HEK293 (cell line): Measurements from ENCODE around the gene VWF.

Experiments used
- CTCF ChIA-PET: fragments of 350-600 bp; formaldehyde crosslinking; extraction: SDS; loops from one replicate; lab custom pipeline; 2021; ENCODE audit warnings: antibody characterized with exemption; lab: Yijun Ruan, JAX
- POLR2A ChIA-PET: fragments of 300-600 bp; formaldehyde crosslinking; extraction: SDS; loops from one replicate; lab custom pipeline; 2020; ENCODE audit warnings: antibody characterized with exemption, inconsistent platforms; lab: Yijun Ruan, JAX
- H3K27ac ChIP-seq: fragments of 200-500 bp; sonication (Bioruptor generic); 2 replicates; pipeline ENCODE4 v1.5.1; 2014; ENCODE audit warnings: low read depth, low read length, control low read depth, inconsistent platforms; ENCODE audit errors: extremely low read depth
- H3K36me3 ChIP-seq, 2 experiments: fragments of 200-500 bp in 1 of 2; sonication (Bioruptor generic) in 1 of 2; 1 replicate in 1 of 2; 2 replicates in 1 of 2; pipeline ENCODE4 v1.5.1; 2014 to 2017; ENCODE audit warnings: inconsistent platforms in 2 of 2, low read length in 2 of 2; ENCODE audit not compliant: control insufficient read depth in 2 of 2, insufficient read depth in 1 of 2
- H3K4me1 ChIP-seq: fragments of 200-500 bp; sonication (Bioruptor generic); 2 replicates; pipeline ENCODE4 v1.5.1; 2014; ENCODE audit warnings: mild to moderate bottlenecking, low read length, inconsistent platforms; ENCODE audit not compliant: control insufficient read depth, insufficient read depth
- H3K4me3 ChIP-seq: 2 replicates; pipeline ENCODE4 v1.5.1; 2011; ENCODE audit warnings: low read depth, mild to moderate bottlenecking, control low read depth, low read length, moderate library complexity
- H3K9me3 ChIP-seq: fragments of 200-500 bp; sonication (Bioruptor generic); 2 replicates; pipeline ENCODE4 v1.5.1; 2014; ENCODE audit warnings: low read depth, low read length, inconsistent platforms; ENCODE audit not compliant: control insufficient read depth, insufficient read depth
- EGR2 ChIP-seq: fragments of 450-650 bp; formaldehyde crosslinking; IDR thresholded peaks from 2 replicates; pipeline ENCODE4 v1.5.1; 2016; ENCODE audit warnings: low read depth, missing biosample characterization, missing genetic modification characterization
- FEZF1 ChIP-seq: fragments of 450-650 bp; formaldehyde crosslinking; IDR thresholded peaks from 2 replicates; pipeline ENCODE4 v1.5.1; 2016; ENCODE audit warnings: missing biosample characterization, missing genetic modification characterization
- GLIS1 ChIP-seq: fragments of 450-650 bp; formaldehyde crosslinking; IDR thresholded peaks from 2 replicates; pipeline ENCODE4 v1.5.1; 2016; ENCODE audit warnings: missing biosample characterization, missing genetic modification characterization
- HIC1 ChIP-seq: fragments of 450-650 bp; formaldehyde crosslinking; IDR thresholded peaks from 2 replicates; pipeline ENCODE4 v1.5.1; 2016; ENCODE audit warnings: missing biosample characterization, missing genetic modification characterization
- HOXA7 ChIP-seq: sonication (generic); formaldehyde crosslinking; IDR thresholded peaks from 2 replicates; pipeline ENCODE4 v1.8.1; 2022; ENCODE audit warnings: missing genetic modification reagents, borderline replicate concordance
- KLF8 ChIP-seq: fragments of 450-650 bp; formaldehyde crosslinking; IDR thresholded peaks from 2 replicates; pipeline ENCODE4 v1.5.1; 2016; ENCODE audit warnings: missing biosample characterization, missing genetic modification characterization
- RBAK ChIP-seq: fragments of 450-650 bp; formaldehyde crosslinking; IDR thresholded peaks from 2 replicates; pipeline ENCODE4 v1.5.1; 2016; ENCODE audit warnings: missing biosample characterization, missing genetic modification characterization
- SP7 ChIP-seq: fragments of 450-650 bp; formaldehyde crosslinking; IDR thresholded peaks from 2 replicates; pipeline ENCODE4 v1.5.1; 2016; ENCODE audit warnings: missing biosample characterization, missing genetic modification characterization
- WT1 ChIP-seq: fragments of 450-650 bp; formaldehyde crosslinking; IDR thresholded peaks from 2 replicates; pipeline ENCODE4 v1.5.1; 2016; ENCODE audit warnings: missing biosample characterization, missing genetic modification characterization
- ZBTB17 ChIP-seq: fragments of 450-650 bp; formaldehyde crosslinking; IDR thresholded peaks from 2 replicates; pipeline ENCODE4 v1.5.1; 2016; ENCODE audit warnings: missing biosample characterization, missing genetic modification characterization
- ZBTB48 ChIP-seq: fragments of 450-650 bp; formaldehyde crosslinking; IDR thresholded peaks from 2 replicates; pipeline ENCODE4 v1.5.1; 2016; ENCODE audit warnings: missing biosample characterization, missing genetic modification characterization
- ZFHX2 ChIP-seq: fragments of 450-650 bp; formaldehyde crosslinking; conservative IDR thresholded peaks from 2 replicates; pipeline ENCODE4 v1.5.1; 2016; ENCODE audit warnings: missing biosample characterization, missing genetic modification characterization
- ZFP37 ChIP-seq: fragments of 450-650 bp; formaldehyde crosslinking; IDR thresholded peaks from 2 replicates; pipeline ENCODE4 v1.5.1; 2016; ENCODE audit warnings: missing biosample characterization, missing genetic modification characterization
- ZNF175 ChIP-seq: fragments of 450-650 bp; formaldehyde crosslinking; IDR thresholded peaks from 2 replicates; pipeline ENCODE4 v1.5.1; 2016; ENCODE audit warnings: missing biosample characterization, missing genetic modification characterization
- ZNF18 ChIP-seq: fragments of 450-650 bp; formaldehyde crosslinking; IDR thresholded peaks from 2 replicates; pipeline ENCODE4 v1.5.1; 2016; ENCODE audit warnings: missing biosample characterization, missing genetic modification characterization
- ZNF292 ChIP-seq: fragments of 450-650 bp; formaldehyde crosslinking; IDR thresholded peaks from 2 replicates; pipeline ENCODE4 v1.5.1; 2016; ENCODE audit warnings: low read depth, missing biosample characterization, missing genetic modification characterization, borderline replicate concordance
- ZNF335 ChIP-seq: fragments of 450-650 bp; formaldehyde crosslinking; conservative IDR thresholded peaks from 2 replicates; pipeline ENCODE4 v1.5.1; 2016; ENCODE audit warnings: missing biosample characterization, missing genetic modification characterization
- ZNF354C ChIP-seq: fragments of 450-650 bp; formaldehyde crosslinking; IDR thresholded peaks from 2 replicates; pipeline ENCODE4 v1.5.1; 2016; ENCODE audit warnings: missing biosample characterization, missing genetic modification characterization, low read depth, borderline replicate concordance
- ZNF366 ChIP-seq: fragments of 450-650 bp; formaldehyde crosslinking; conservative IDR thresholded peaks from 2 replicates; pipeline ENCODE4 v1.5.1; 2016; ENCODE audit warnings: missing biosample characterization, missing genetic modification characterization
- ZNF394 ChIP-seq: fragments of 450-650 bp; formaldehyde crosslinking; IDR thresholded peaks from 2 replicates; pipeline ENCODE4 v1.5.1; 2016; ENCODE audit warnings: missing biosample characterization, missing genetic modification characterization, mild to moderate bottlenecking, moderate library complexity, borderline replicate concordance
- ZNF521 ChIP-seq: fragments of 450-650 bp; formaldehyde crosslinking; IDR thresholded peaks from 2 replicates; pipeline ENCODE4 v1.5.1; 2017; ENCODE audit warnings: missing biosample characterization, mild to moderate bottlenecking, missing genetic modification characterization
- ZNF530 ChIP-seq: fragments of 450-650 bp; formaldehyde crosslinking; IDR thresholded peaks from 2 replicates; pipeline ENCODE4 v1.5.1; 2016; ENCODE audit warnings: low read depth, missing biosample characterization, missing genetic modification characterization
- ZNF558 ChIP-seq: fragments of 450-650 bp; formaldehyde crosslinking; IDR thresholded peaks from 2 replicates; pipeline ENCODE4 v1.5.1; 2016; ENCODE audit warnings: missing biosample characterization, missing genetic modification characterization
- ZNF600 ChIP-seq: fragments of 450-650 bp; formaldehyde crosslinking; IDR thresholded peaks from 2 replicates; pipeline ENCODE4 v1.5.1; 2016; ENCODE audit warnings: missing biosample characterization, missing genetic modification characterization
- ZNF660 ChIP-seq: fragments of 450-650 bp; IDR thresholded peaks from 2 replicates; pipeline ENCODE4 v1.5.1; 2018; ENCODE audit warnings: missing biosample characterization, mild to moderate bottlenecking, missing genetic modification characterization
- ZNF768 ChIP-seq: fragments of 450-650 bp; formaldehyde crosslinking; IDR thresholded peaks from 2 replicates; pipeline ENCODE4 v1.5.1; 2018; ENCODE audit warnings: missing biosample characterization, mild to moderate bottlenecking, missing genetic modification characterization
- ZNF776 ChIP-seq: fragments of 450-650 bp; formaldehyde crosslinking; IDR thresholded peaks from 2 replicates; pipeline ENCODE4 v1.5.0; 2017; ENCODE audit warnings: missing biosample characterization, missing genetic modification characterization, borderline replicate concordance
- TF ChIP-seq, protein P1 (sequence below): fragments of 450-650 bp; formaldehyde crosslinking; IDR thresholded peaks from 2 replicates; pipeline ENCODE4 v1.5.1; 2017; ENCODE audit warnings: missing biosample characterization, mild to moderate bottlenecking, missing genetic modification characterization, moderate library complexity
- TF ChIP-seq, protein P2 (sequence below): fragments of 450-650 bp; formaldehyde crosslinking; IDR thresholded peaks from 2 replicates; pipeline ENCODE4 v1.5.1; 2017; ENCODE audit warnings: missing biosample characterization, missing genetic modification characterization
- TF ChIP-seq, protein P3 (sequence below): fragments of 450-650 bp; formaldehyde crosslinking; IDR thresholded peaks from 2 replicates; pipeline ENCODE4 v1.5.1; 2016; ENCODE audit warnings: missing biosample characterization, missing genetic modification characterization

The VWF gene

GRCh38 chr12:6167327-6168280 is 43.1 kb upstream of the VWF start:
- H3K4me3 ChIP-seq, result no peak overlapping the region
- no peaks in the 10 kb centered on the region for H3K4me1 ChIP-seq
- no peaks in the 10 kb centered on the region for H3K36me3 ChIP-seq
- no peaks in the 10 kb centered on the region for H3K9me3 ChIP-seq
- no peak overlapping the region for H3K27ac ChIP-seq
- ChIA-PET POLR2A (no interaction called here), CTCF (interaction anchor here (0.7 to 0.8 kb wide), 2 partner anchors 28 to 390 kb away, joined by 3 to 4 read pairs; no protein-coding TSS in a partner anchor)
- TF ChIP-seq ZNF660, result peak; percentile 71; the same call in 1 of the 2 replicates
- TF ChIP-seq, protein P1, sequence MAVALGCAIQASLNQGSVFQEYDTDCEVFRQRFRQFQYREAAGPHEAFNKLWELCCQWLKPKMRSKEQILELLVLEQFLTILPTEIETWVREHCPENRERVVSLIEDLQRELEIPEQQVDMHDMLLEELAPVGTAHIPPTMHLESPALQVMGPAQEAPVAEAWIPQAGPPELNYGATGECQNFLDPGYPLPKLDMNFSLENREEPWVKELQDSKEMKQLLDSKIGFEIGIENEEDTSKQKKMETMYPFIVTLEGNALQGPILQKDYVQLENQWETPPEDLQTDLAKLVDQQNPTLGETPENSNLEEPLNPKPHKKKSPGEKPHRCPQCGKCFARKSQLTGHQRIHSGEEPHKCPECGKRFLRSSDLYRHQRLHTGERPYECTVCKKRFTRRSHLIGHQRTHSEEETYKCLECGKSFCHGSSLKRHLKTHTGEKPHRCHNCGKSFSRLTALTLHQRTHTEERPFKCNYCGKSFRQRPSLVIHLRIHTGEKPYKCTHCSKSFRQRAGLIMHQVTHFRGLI (tag by site-specific recombination), result peak; percentile 55; the same call in 1 of the 2 replicates
- TF ChIP-seq ZNF530 (tag by site-specific recombination), result no peak
- TF ChIP-seq HIC1, result peak; percentile 56; the same call in 1 of the 2 replicates
- TF ChIP-seq, protein P2, sequence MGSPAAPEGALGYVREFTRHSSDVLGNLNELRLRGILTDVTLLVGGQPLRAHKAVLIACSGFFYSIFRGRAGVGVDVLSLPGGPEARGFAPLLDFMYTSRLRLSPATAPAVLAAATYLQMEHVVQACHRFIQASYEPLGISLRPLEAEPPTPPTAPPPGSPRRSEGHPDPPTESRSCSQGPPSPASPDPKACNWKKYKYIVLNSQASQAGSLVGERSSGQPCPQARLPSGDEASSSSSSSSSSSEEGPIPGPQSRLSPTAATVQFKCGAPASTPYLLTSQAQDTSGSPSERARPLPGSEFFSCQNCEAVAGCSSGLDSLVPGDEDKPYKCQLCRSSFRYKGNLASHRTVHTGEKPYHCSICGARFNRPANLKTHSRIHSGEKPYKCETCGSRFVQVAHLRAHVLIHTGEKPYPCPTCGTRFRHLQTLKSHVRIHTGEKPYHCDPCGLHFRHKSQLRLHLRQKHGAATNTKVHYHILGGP (tag by site-specific recombination), result no peak
- peak; percentile 70 for TF ChIP-seq SP7 (tag by site-specific recombination)
- TF ChIP-seq KLF8 (tag by site-specific recombination), result no peak
- no peak for TF ChIP-seq ZNF768
- TF ChIP-seq WT1 (tag by site-specific recombination), result no peak
- peak; percentile 64; the same call in 1 of the 2 replicates for TF ChIP-seq ZBTB48 (tag by site-specific recombination)
- TF ChIP-seq ZNF175 (tag by site-specific recombination), result no peak
- no peak for TF ChIP-seq ZNF394 (tag by site-specific recombination)
- TF ChIP-seq ZNF558 (tag by site-specific recombination), result 0 out of 2 replicates have a peak, but pooled peaks have one; percentile 26
- no peak for TF ChIP-seq FEZF1 (tag by site-specific recombination)
- no peak for TF ChIP-seq GLIS1 (tag by site-specific recombination)
- TF ChIP-seq ZBTB17 (tag by site-specific recombination), result no peak
- TF ChIP-seq ZNF521, result no peak
- peak; percentile 83 for TF ChIP-seq ZFHX2 (tag by site-specific recombination)
- TF ChIP-seq, protein P3, sequence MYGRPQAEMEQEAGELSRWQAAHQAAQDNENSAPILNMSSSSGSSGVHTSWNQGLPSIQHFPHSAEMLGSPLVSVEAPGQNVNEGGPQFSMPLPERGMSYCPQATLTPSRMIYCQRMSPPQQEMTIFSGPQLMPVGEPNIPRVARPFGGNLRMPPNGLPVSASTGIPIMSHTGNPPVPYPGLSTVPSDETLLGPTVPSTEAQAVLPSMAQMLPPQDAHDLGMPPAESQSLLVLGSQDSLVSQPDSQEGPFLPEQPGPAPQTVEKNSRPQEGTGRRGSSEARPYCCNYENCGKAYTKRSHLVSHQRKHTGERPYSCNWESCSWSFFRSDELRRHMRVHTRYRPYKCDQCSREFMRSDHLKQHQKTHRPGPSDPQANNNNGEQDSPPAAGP (tag by site-specific recombination), result 0 out of 2 replicates have a peak, but pooled peaks have one; percentile 28
- TF ChIP-seq ZNF335 (tag by site-specific recombination), result peak; percentile 64
- peak; percentile 73 for TF ChIP-seq EGR2
- TF ChIP-seq ZNF600 (tag by site-specific recombination), result peak; percentile 60; the same call in 1 of the 2 replicates
- TF ChIP-seq HOXA7 (CRISPR knock-in tag), result no peak
- TF ChIP-seq RBAK, result 0 out of 2 replicates have a peak, but pooled peaks have one; percentile 31
- TF ChIP-seq ZNF366 (tag by site-specific recombination), result peak; percentile 77
- no peak for TF ChIP-seq ZNF18 (tag by site-specific recombination)
- TF ChIP-seq ZFP37 (tag by site-specific recombination), result 0 out of 2 replicates have a peak, but pooled peaks have one; percentile 68
- no peak for TF ChIP-seq ZNF292 (tag by site-specific recombination)
- TF ChIP-seq ZNF776 (tag by site-specific recombination), result no peak
- no peak for TF ChIP-seq ZNF354C
